Gastrocnemius medialis (tissue), 4 donors: ENCODE data around the gene KCNC1. TPM values are rescaled to one million over a fixed set of nuclear protein-coding genes. Genes with fewer than 3 reads are reported as not detected.

ENCODE experiments used
- ATAC-seq, 2 donors: fragments of 150-250 bp; one replicate each; pipeline ENCODE4 v1.9.1; 2016
- DNase-seq, 2 donors: peaks; one replicate each; pipeline ENCODE4 v3.0.0-alpha.2; 2019
- H3K27ac ChIP-seq, 4 donors: fragments of 200-600 bp; sonication (generic); 1 replicate in 1 of 4; 2 replicates in 3 of 4; pipeline ENCODE4 v1.5.1; 2016 to 2018; ENCODE audit warnings: mild to moderate bottlenecking in 2 of 4, moderate library complexity in 1 of 4
- H3K27me3 ChIP-seq, 3 donors: fragments of 200-600 bp; sonication (generic) in 2 of 3; 1 replicate in 1 of 3; 2 replicates in 2 of 3; pipeline versions ENCODE4 v1.5.1 to v1.6.0; 2016 to 2019; ENCODE audit warnings: mild to moderate bottlenecking in 1 of 3, moderate library complexity in 1 of 3
- H3K36me3 ChIP-seq, 2 donors: fragments of 200-600 bp; sonication (generic) in 1 of 2; one replicate each; pipeline ENCODE4 v1.5.1; 2017 to 2018
- H3K4me1 ChIP-seq, 2 donors: fragments of 200-600 bp; sonication (generic) in 1 of 2; one replicate each; pipeline ENCODE4 v1.5.1; 2016 to 2017; ENCODE audit warnings: mild to moderate bottlenecking in 2 of 2
- H3K4me3 ChIP-seq, 4 donors: fragments of 200-600 bp; sonication (generic) in 3 of 4; 1 replicate in 1 of 4; 2 replicates in 3 of 4; pipeline ENCODE4 v1.5.1; 2016 to 2019; ENCODE audit warnings: mild to moderate bottlenecking in 2 of 4
- H3K9me3 ChIP-seq, 3 donors: fragments of 200-600 bp; sonication (generic) in 2 of 3; 1 replicate in 1 of 3; 2 replicates in 2 of 3; pipeline ENCODE4 v1.5.1; 2016 to 2019
- CTCF ChIP-seq, 5 experiments: fragments of 450-650 bp in 3 of 5; fragments of 200-600 bp in 2 of 5; sonication (generic) in 2 of 5; IDR thresholded peaks in 4 of 5; conservative IDR thresholded peaks in 1 of 5; 1 replicate in 4 of 5; 2 replicates in 1 of 5; pipeline ENCODE4 v1.5.1; 2016 to 2019; ENCODE audit warnings: antibody characterized with exemption in 5 of 5, mild to moderate bottlenecking in 3 of 5, moderate library complexity in 3 of 5
- POLR2A ChIP-seq, 2 donors: fragments of 450-650 bp; IDR thresholded peaks; one replicate each; pipeline ENCODE4 v1.6.1; 2017; ENCODE audit warnings: antibody characterized with exemption in 2 of 2, mild to moderate bottlenecking in 2 of 2, moderate library complexity in 2 of 2
- in situ Hi-C, 4 donors: fragments of 200-750 bp; cut with MboI; loops; one replicate each; pipeline versions ENCODE4 v1.15.0 to v1.8.0; 2017; ENCODE audit warnings: low sequenced_read_pairs in 4 of 4
- intact Hi-C: fragments of 100-400 bp; cut with DNase I; formaldehyde crosslinking; loops from one replicate; pipeline ENCODE4 v1.15.1; 2023; ENCODE audit warnings: low total_unique reads
- total RNA-seq, 4 donors: library from RNA; depleted of rRNA; stranded (reverse); fragments of >200 nt; gene quantifications; one replicate each; pipeline versions ENCODE4 v1.1.0 to v1.2.3, GENCODE V29; 2016

KCNC1 gene
- total RNA-seq, 4 donors from 2014 or later: 0.03 to 0.53 (median 0.15) TPM

- intact Hi-C loops (no loop called here), in situ Hi-C loops (loop anchor here in 2 of 4 donors (10.0 kb wide), 1 partner anchor 225 kb away; no protein-coding TSS in a partner anchor)
- no peak for DNase-seq
- Histone ChIP-seq H3K27ac (peak overlapping the region in 3 of 4 donors; percentile 13 to 60 (median 18)), H3K9me3 (no peaks in the 10 kb centered on the region), H3K27me3 (no peaks in the 10 kb centered on the region), H3K4me3 (no peak overlapping the region), H3K36me3 (no peaks in the 10 kb centered on the region), H3K4me1 (peaks cover 36 to 47% of the 10 kb centered on the region in 2 donors)
- no peak for TF ChIP-seq POLR2A (IDR thresholded peaks at IDR 0.05)
- no peak for TF ChIP-seq CTCF (IDR thresholded peaks at IDR 0.05 in 4 of 5, conservative IDR thresholded peaks at IDR 0.05 in 1 of 5)
- peak in 1 of 2 donors; percentile 51 for ATAC-seq
Measured at GRCh38 chr11:17750013-17750800, 15.6 kb downstream of the KCNC1 start.

GRCh38 chr11:17750801-17751165, 16.2 kb downstream of the KCNC1 start:
- no peak for ATAC-seq
- no peak for DNase-seq

GRCh38 chr11:17751558-17751957, 17.0 kb downstream of the KCNC1 start:
- ATAC-seq (no peak), DNase-seq (no peak)
- peaks cover 36 to 47% of the 10 kb centered on the region in 2 donors for H3K4me1 ChIP-seq
- in situ Hi-C loops: loop anchor here in 2 of 4 donors (10.0 kb wide), 1 partner anchor 223 kb away; no protein-coding TSS in a partner anchor
- intact Hi-C loops: no loop called here
- H3K27ac ChIP-seq: no peak overlapping the region
- H3K4me3 ChIP-seq: no peak overlapping the region
- H3K9me3 ChIP-seq: no peaks in the 10 kb centered on the region
- no peaks in the 10 kb centered on the region for H3K36me3 ChIP-seq
- TF ChIP-seq POLR2A (IDR thresholded peaks at IDR 0.05) (no peak), CTCF (IDR thresholded peaks at IDR 0.05 in 4 of 5, conservative IDR thresholded peaks at IDR 0.05 in 1 of 5) (no peak)
- H3K27me3 ChIP-seq: no peaks in the 10 kb centered on the region

More at GRCh38 chr11:17750801-17751165, 16.2 kb downstream of the KCNC1 start:
- no peaks in the 10 kb centered on the region for H3K9me3 ChIP-seq
- intact Hi-C loops (no loop called here), in situ Hi-C loops (loop anchor here in 2 of 4 donors (10.0 kb wide), 1 partner anchor 224 kb away; no protein-coding TSS in a partner anchor)
- no peaks in the 10 kb centered on the region for H3K27me3 ChIP-seq
- H3K36me3 ChIP-seq: no peaks in the 10 kb centered on the region
- no peak for TF ChIP-seq CTCF (IDR thresholded peaks at IDR 0.05 in 4 of 5, conservative IDR thresholded peaks at IDR 0.05 in 1 of 5)
- no peak for TF ChIP-seq POLR2A (IDR thresholded peaks at IDR 0.05)
- peaks cover 36 to 47% of the 10 kb centered on the region in 2 donors for H3K4me1 ChIP-seq
- no peak overlapping the region for H3K4me3 ChIP-seq
- H3K27ac ChIP-seq: peak overlapping the region in 1 of 4 donors; percentile 13

GRCh38 chr11:17752144-17752543, 17.6 kb downstream of the KCNC1 start:
- H3K27ac ChIP-seq: no peak overlapping the region
- in situ Hi-C loops: loop anchor here in 2 of 4 donors (10.0 kb wide), 1 partner anchor 223 kb away; no protein-coding TSS in a partner anchor
- intact Hi-C loops: loop anchor here (2.0 kb wide), 1 partner anchor 17 kb away; the partner anchor contains the start of gene KCNC1
- no peak overlapping the region for H3K4me3 ChIP-seq
- DNase-seq (no peak), ATAC-seq (no peak)
- H3K4me1 ChIP-seq: peaks cover 36 to 47% of the 10 kb centered on the region in 2 donors
- TF ChIP-seq POLR2A (IDR thresholded peaks at IDR 0.05) (no peak), CTCF (IDR thresholded peaks at IDR 0.05 in 4 of 5, conservative IDR thresholded peaks at IDR 0.05 in 1 of 5) (no peak)
- H3K36me3 ChIP-seq: no peaks in the 10 kb centered on the region
- no peaks in the 10 kb centered on the region for H3K9me3 ChIP-seq
- H3K27me3 ChIP-seq: no peaks in the 10 kb centered on the region
